ENCODE results near the gene SLC36A2. TPM values are rescaled to one million over a fixed set of nuclear protein-coding genes. Genes with fewer than 3 reads are reported as not detected.

Gene SLC36A2
- total RNA-seq, 1 experiment from 2014 or later = not detected

DNA sequence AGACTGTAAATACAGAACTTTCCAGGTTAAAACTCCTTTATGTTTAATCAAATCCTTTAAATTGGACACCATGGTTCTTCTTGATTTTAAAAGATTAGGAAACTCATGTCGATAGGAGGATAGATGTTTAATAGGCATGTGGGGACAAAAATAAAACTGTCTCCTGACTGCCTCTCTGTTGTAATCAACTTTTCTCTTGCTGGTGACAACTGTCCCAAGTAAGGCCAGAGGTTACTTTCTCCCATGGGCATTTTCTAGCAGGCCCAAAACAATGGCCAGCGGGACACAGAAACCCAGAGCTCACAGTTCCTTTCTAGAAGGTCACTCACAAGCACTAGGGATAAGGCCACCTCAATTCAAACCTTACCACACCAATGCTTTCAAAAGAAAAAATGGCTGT lies 14.5 kb downstream of the SLC36A2 start:
- H3K4me1 Mint-ChIP-seq (ENCODE audit: insufficient read depth, unreplicated experiment) = no peaks in the 10 kb centered on the region
- no peaks in the 10 kb centered on the region for H3K9me3 Mint-ChIP-seq (ENCODE audit: unreplicated experiment)
- no peaks in the 10 kb centered on the region for H3K27me3 Mint-ChIP-seq (ENCODE audit: insufficient read depth, unreplicated experiment)
- ChIA-PET CTCF (interaction anchor here (1.9 kb wide), 1 partner anchor 17 kb away, joined by 8 read pairs; no protein-coding TSS in a partner anchor), POLR2A (no interaction called here)
- no peak overlapping the region for H3K4me3 Mint-ChIP-seq (ENCODE audit: unreplicated experiment)
- intact Hi-C loops (cut with micrococcal nuclease) = no loop called here
- TF ChIP-seq, protein P1, sequence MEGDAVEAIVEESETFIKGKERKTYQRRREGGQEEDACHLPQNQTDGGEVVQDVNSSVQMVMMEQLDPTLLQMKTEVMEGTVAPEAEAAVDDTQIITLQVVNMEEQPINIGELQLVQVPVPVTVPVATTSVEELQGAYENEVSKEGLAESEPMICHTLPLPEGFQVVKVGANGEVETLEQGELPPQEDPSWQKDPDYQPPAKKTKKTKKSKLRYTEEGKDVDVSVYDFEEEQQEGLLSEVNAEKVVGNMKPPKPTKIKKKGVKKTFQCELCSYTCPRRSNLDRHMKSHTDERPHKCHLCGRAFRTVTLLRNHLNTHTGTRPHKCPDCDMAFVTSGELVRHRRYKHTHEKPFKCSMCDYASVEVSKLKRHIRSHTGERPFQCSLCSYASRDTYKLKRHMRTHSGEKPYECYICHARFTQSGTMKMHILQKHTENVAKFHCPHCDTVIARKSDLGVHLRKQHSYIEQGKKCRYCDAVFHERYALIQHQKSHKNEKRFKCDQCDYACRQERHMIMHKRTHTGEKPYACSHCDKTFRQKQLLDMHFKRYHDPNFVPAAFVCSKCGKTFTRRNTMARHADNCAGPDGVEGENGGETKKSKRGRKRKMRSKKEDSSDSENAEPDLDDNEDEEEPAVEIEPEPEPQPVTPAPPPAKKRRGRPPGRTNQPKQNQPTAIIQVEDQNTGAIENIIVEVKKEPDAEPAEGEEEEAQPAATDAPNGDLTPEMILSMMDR (IDR thresholded peaks at IDR 0.05; ENCODE audit: unreplicated experiment) = no peak
- no peaks in the 10 kb centered on the region for H3K36me3 Mint-ChIP-seq (ENCODE audit: insufficient read depth, unreplicated experiment)
- no peak overlapping the region for H3K27ac Mint-ChIP-seq (ENCODE audit: low read depth, unreplicated experiment)
- no TSS peak for BruUV-seq (replicated peaks)
- DNase-seq (ENCODE audit: unreplicated experiment) = no peak

DNA sequence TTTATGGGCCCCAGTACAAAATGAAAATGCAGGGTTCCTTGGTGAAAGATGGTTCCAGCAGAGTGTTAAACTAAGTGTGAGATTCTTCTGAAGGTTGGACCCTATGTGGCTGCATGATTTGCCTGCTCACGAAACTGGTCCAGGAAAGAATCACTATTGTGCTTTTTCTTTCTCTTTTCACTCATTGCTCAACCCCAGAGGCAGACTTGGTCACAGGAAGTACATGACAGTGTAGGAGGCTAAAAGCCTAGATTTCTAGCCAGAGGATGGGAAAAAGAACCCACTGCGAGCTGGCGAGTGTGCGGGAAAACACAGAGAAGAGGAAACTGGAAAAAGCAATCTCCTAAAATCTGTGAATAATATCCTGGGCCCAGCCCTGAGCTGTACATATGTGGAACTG lies 18.6 kb downstream of the SLC36A2 start:
- ChIA-PET POLR2A (interaction anchor here (1.0 kb wide), 1 partner anchor 21 kb away, joined by 4 read pairs; no protein-coding TSS in a partner anchor), CTCF (interaction anchor here (0.5 kb wide), 1 partner anchor 325 kb away, joined by 3 read pairs; no protein-coding TSS in a partner anchor)
- Mint-ChIP-seq H3K27ac (ENCODE audit: low read depth, unreplicated experiment) (no peak overlapping the region), H3K4me3 (ENCODE audit: unreplicated experiment) (no peak overlapping the region), H3K9me3 (ENCODE audit: unreplicated experiment) (peaks cover 4% of the 10 kb centered on the region), H3K27me3 (ENCODE audit: insufficient read depth, unreplicated experiment) (peaks cover 10% of the 10 kb centered on the region), H3K4me1 (ENCODE audit: insufficient read depth, unreplicated experiment) (no peaks in the 10 kb centered on the region), H3K36me3 (ENCODE audit: insufficient read depth, unreplicated experiment) (no peaks in the 10 kb centered on the region)
- TF ChIP-seq, protein P1 (IDR thresholded peaks at IDR 0.05; ENCODE audit: unreplicated experiment) = no peak
- no peak for DNase-seq (ENCODE audit: unreplicated experiment)
- no TSS peak for BruUV-seq (replicated peaks)
- intact Hi-C loops (cut with micrococcal nuclease) = no loop called here

DNA sequence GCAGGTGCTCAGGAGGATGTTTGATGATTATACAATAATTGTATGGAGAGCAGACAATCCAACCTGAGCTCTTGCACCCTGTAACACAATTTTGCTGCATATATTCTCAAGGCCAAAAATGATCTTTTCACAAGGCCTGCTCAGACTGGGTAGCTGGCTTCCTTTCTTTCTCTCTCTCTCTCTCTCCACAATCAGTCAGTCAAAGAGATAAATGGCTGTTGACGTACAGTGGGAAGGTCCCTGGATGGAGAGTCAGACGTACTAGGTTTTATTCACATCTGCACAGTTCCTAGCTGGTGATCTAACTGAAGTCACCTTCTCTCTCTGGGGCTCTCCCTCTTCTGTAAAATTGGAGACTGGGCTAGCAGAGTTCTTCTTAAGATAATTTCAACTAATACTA lies 19.8 kb downstream of the SLC36A2 start:
- intact Hi-C loops (cut with micrococcal nuclease) = no loop called here
- Mint-ChIP-seq H3K4me3 (ENCODE audit: unreplicated experiment) (no peak overlapping the region), H3K27ac (ENCODE audit: low read depth, unreplicated experiment) (no peak overlapping the region), H3K27me3 (ENCODE audit: insufficient read depth, unreplicated experiment) (peaks cover 10% of the 10 kb centered on the region), H3K4me1 (ENCODE audit: insufficient read depth, unreplicated experiment) (no peaks in the 10 kb centered on the region), H3K9me3 (ENCODE audit: unreplicated experiment) (peaks cover 4% of the 10 kb centered on the region), H3K36me3 (ENCODE audit: insufficient read depth, unreplicated experiment) (no peaks in the 10 kb centered on the region)
- TF ChIP-seq, protein P1 (IDR thresholded peaks at IDR 0.05; ENCODE audit: unreplicated experiment) = no peak
- BruUV-seq (replicated peaks) = no TSS peak
- ChIA-PET POLR2A (no interaction called here), CTCF (interaction anchor here (1.2 kb wide), 1 partner anchor 14 kb away, joined by 3 read pairs; no protein-coding TSS in a partner anchor)
- DNase-seq (ENCODE audit: unreplicated experiment) = no peak

DNA sequence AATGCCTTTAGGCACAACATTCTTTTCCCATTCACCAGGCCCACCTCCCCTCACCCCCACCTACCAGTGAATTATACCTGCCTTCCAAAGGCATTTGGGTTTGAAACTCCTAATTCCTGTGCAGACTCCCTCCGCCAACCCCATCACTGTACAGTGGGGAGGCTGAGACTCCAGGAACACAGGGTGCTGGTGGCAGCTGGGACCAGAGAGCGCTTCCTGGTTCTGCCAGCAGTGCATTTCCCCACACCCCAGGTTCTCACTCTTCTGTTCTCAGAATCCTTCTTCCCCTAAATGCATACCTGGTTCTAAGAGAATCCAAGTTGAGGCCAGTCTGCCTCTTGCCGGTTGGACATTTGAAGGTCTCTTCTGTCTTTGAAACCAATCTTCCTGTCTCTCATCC lies 21.1 kb downstream of the SLC36A2 start:
- no TSS peak for BruUV-seq (replicated peaks)
- Mint-ChIP-seq H3K9me3 (ENCODE audit: unreplicated experiment) (peaks cover 4% of the 10 kb centered on the region), H3K4me1 (ENCODE audit: insufficient read depth, unreplicated experiment) (no peaks in the 10 kb centered on the region), H3K36me3 (ENCODE audit: insufficient read depth, unreplicated experiment) (no peaks in the 10 kb centered on the region), H3K4me3 (ENCODE audit: unreplicated experiment) (no peak overlapping the region), H3K27me3 (ENCODE audit: insufficient read depth, unreplicated experiment) (peaks cover 10% of the 10 kb centered on the region), H3K27ac (ENCODE audit: low read depth, unreplicated experiment) (no peak overlapping the region)
- ChIA-PET POLR2A (no interaction called here), CTCF (interaction anchor here (0.9 to 1.6 kb wide), 2 partner anchors 10 to 14 kb away, joined by 3 to 5 read pairs; no protein-coding TSS in a partner anchor)
- intact Hi-C loops (cut with micrococcal nuclease) = no loop called here
- DNase-seq (ENCODE audit: unreplicated experiment) = no peak
- TF ChIP-seq, protein P1 (IDR thresholded peaks at IDR 0.05; ENCODE audit: unreplicated experiment) = no peak

Measured in MCF 10A (cell line).